HepG2 (cell line): ENCODE measurements around the gene RHBDL1. TPM values are rescaled to one million over a fixed set of nuclear protein-coding genes. Genes with fewer than 3 reads are reported as not detected.

Experiments
- ATAC-seq: fragments of 200-7000 bp; cut with Tn5 transposase; 3 replicates; pipeline ENCODE4 v1.9.1; 2020; ENCODE audit warnings: mild to moderate bottlenecking, moderate library complexity
- BruUV-seq: library from RNA; stranded (reverse); fragments of 400-500 nt; replicated peaks from 2 replicates; lab custom pipeline; 2021; lab: Mats Ljungman, UMichigan
- CTCF ChIA-PET: fragments of 300-600 bp; formaldehyde crosslinking; extraction: SDS; loops from one replicate; lab custom pipeline; 2021; ENCODE audit warnings: low total read pairs, inconsistent platforms, low intra/inter-chr PET ratio; lab: Yijun Ruan, JAX
- POLR2A ChIA-PET: fragments of 350-600 bp; sonication (Branson Sonifier 250); formaldehyde crosslinking; loops from one replicate; lab custom pipeline; 2020; ENCODE audit warnings: antibody characterized with exemption, inconsistent platforms; lab: Yijun Ruan, JAX
- DNase-seq: peaks from one replicate; pipeline ENCODE4 v3.0.0-alpha.2; 2015; ENCODE audit warnings: low spot score
- FAIRE-seq: peaks from 3 replicates; lab custom pipeline; 2011; peaks lifted over from hg19 to GRCh38; lab: Jason Lieb, UNC
- H2AFZ ChIP-seq: one replicate; pipeline ENCODE4 v1.6.1; 2011; ENCODE audit warnings: low read length, inconsistent platforms
- H3K27ac ChIP-seq: fragments of 300-600 bp; 3 replicates; pipeline ENCODE4 v1.8.0; 2011; ENCODE audit warnings: mixed run types, mild to moderate bottlenecking, mixed read lengths, low read length, inconsistent platforms; ENCODE audit not compliant: insufficient read depth; ENCODE audit errors: extremely low read length
- H3K27me3 ChIP-seq, 2 experiments: fragments of 200-600 bp in 1 of 2; 2 replicates in 1 of 2; 3 replicates in 1 of 2; pipeline versions ENCODE4 v1.6.0 to v1.8.0; 2011; ENCODE audit warnings: low read length in 2 of 2, mild to moderate bottlenecking in 2 of 2, moderate library complexity in 2 of 2, inconsistent platforms in 1 of 2; ENCODE audit not compliant: insufficient read depth in 2 of 2, control insufficient read depth in 1 of 2
- H3K36me3 ChIP-seq, 2 experiments: fragments of 200-600 bp in 1 of 2; replicated peaks in 1 of 2; 2 replicates in 1 of 2; 3 replicates in 1 of 2; pipeline versions ENCODE4 v1.5.1 to v1.8.0; 2011; ENCODE audit warnings: low read length in 2 of 2, inconsistent platforms in 1 of 2; ENCODE audit not compliant: insufficient read depth in 2 of 2, control insufficient read depth in 1 of 2
- H3K4me1 ChIP-seq: 2 replicates; pipeline ENCODE4 v1.5.1; 2012; ENCODE audit warnings: low read length, inconsistent platforms; ENCODE audit not compliant: insufficient read depth
- H3K4me2 ChIP-seq: 2 replicates; pipeline ENCODE4 v1.6.0; 2011; ENCODE audit warnings: low read depth, low read length, inconsistent platforms
- H3K4me3 ChIP-seq, 3 experiments: fragments of 200-600 bp in 1 of 3; sonication (generic), shearing (Covaris generic) in 1 of 3; replicated peaks in 1 of 3; 2 replicates each; pipeline ENCODE4 v1.5.1; 2011 to 2016; ENCODE audit warnings: low read length in 3 of 3, inconsistent platforms in 2 of 3, low read depth in 2 of 3, mild to moderate bottlenecking in 2 of 3, control low read depth in 1 of 3, mixed read lengths in 1 of 3; ENCODE audit not compliant: insufficient read depth in 1 of 3
- H3K79me2 ChIP-seq: one replicate; pipeline ENCODE4 v1.6.1; 2011; ENCODE audit warnings: low read length, inconsistent platforms; ENCODE audit not compliant: insufficient read depth
- H3K9ac ChIP-seq: 2 replicates; pipeline ENCODE4 v1.6.0; 2011; ENCODE audit warnings: mild to moderate bottlenecking, low read depth, low read length, inconsistent platforms; ENCODE audit not compliant: insufficient read depth
- H3K9me3 ChIP-seq: 2 replicates; pipeline ENCODE4 v1.5.1; 2012; ENCODE audit warnings: mild to moderate bottlenecking, low read length
- H4K20me1 ChIP-seq: 2 replicates; pipeline ENCODE4 v1.6.0; 2011; ENCODE audit warnings: inconsistent platforms, mild to moderate bottlenecking, low read length, moderate library complexity; ENCODE audit not compliant: insufficient read depth
- GABPA ChIP-seq, 2 experiments: IDR thresholded peaks; 2 replicates each; pipeline ENCODE4 v1.6.1; 2011 to 2016; ENCODE audit warnings: low read depth in 2 of 2, low read length in 1 of 2, missing biosample characterization in 1 of 2, missing genetic modification characterization in 1 of 2
- HNF4G ChIP-seq, 2 experiments: sonication (generic) in 1 of 2; formaldehyde crosslinking in 1 of 2; IDR thresholded peaks; 2 replicates each; pipeline versions ENCODE4 v1.4.0 to v1.6.1; 2011 to 2020; ENCODE audit warnings: borderline replicate concordance in 2 of 2, low read depth in 2 of 2, mild to moderate bottlenecking in 2 of 2, low read length in 1 of 2, missing genetic modification reagents in 1 of 2, moderate library complexity in 1 of 2
- HOXA5 ChIP-seq: sonication (generic); formaldehyde crosslinking; IDR thresholded peaks from 2 replicates; pipeline ENCODE4 v1.4.0; 2020; ENCODE audit warnings: missing genetic modification reagents
- IRF9 ChIP-seq: sonication (generic); formaldehyde crosslinking; IDR thresholded peaks from 2 replicates; pipeline ENCODE4 v1.8.0; 2022; ENCODE audit warnings: missing genetic modification reagents, mild to moderate bottlenecking, borderline replicate concordance
- NR2F6 ChIP-seq, 2 experiments: IDR thresholded peaks; 2 replicates each; pipeline ENCODE4 v1.6.1; 2016; ENCODE audit warnings: antibody characterized with exemption in 1 of 2, mild to moderate bottlenecking in 1 of 2
- PITX1 ChIP-seq: sonication (generic); formaldehyde crosslinking; IDR thresholded peaks from 2 replicates; pipeline ENCODE4 v1.5.1; 2020; ENCODE audit warnings: mild to moderate bottlenecking, missing genetic modification reagents
- RARA ChIP-seq: IDR thresholded peaks from 2 replicates; pipeline ENCODE4 v1.6.1; 2016; ENCODE audit warnings: missing genetic modification reagents, missing compliant biosample characterization
- REPIN1 ChIP-seq: sonication (generic); formaldehyde crosslinking; IDR thresholded peaks from 2 replicates; pipeline ENCODE4 v1.8.0; 2022; ENCODE audit warnings: missing genetic modification reagents, low read depth, mild to moderate bottlenecking, borderline replicate concordance
- RNF2 ChIP-seq: fragments of 450-650 bp; conservative IDR thresholded peaks from 2 replicates; pipeline ENCODE4 v1.6.1; 2016; ENCODE audit warnings: low read depth
- RXRB ChIP-seq: IDR thresholded peaks from 2 replicates; pipeline ENCODE4 v1.6.1; 2016; ENCODE audit warnings: borderline replicate concordance, missing genetic modification reagents, missing compliant biosample characterization
- SALL1 ChIP-seq: sonication (generic); formaldehyde crosslinking; IDR thresholded peaks from 2 replicates; pipeline ENCODE4 v1.8.0; 2022; ENCODE audit warnings: mild to moderate bottlenecking, missing genetic modification reagents
- SRF ChIP-seq: IDR thresholded peaks from 2 replicates; pipeline ENCODE4 v1.6.1; 2011; ENCODE audit warnings: mild to moderate bottlenecking, low read depth, low read length, moderate library complexity
- THAP8 ChIP-seq: sonication (generic); formaldehyde crosslinking; IDR thresholded peaks from 2 replicates; pipeline ENCODE4 v1.5.1; 2020; ENCODE audit warnings: missing genetic modification reagents, mild to moderate bottlenecking, borderline replicate concordance
- U2AF2 ChIP-seq: fragments of 200-400 bp; formaldehyde crosslinking; IDR thresholded peaks from 2 replicates; pipeline ENCODE4 v1.6.1; 2017; ENCODE audit warnings: low read depth, mild to moderate bottlenecking, low read length
- ZBTB3 ChIP-seq: sonication (generic); formaldehyde crosslinking; IDR thresholded peaks from 2 replicates; pipeline ENCODE4 v1.4.0; 2020; ENCODE audit warnings: low read depth, mild to moderate bottlenecking, moderate library complexity, missing genetic modification reagents, borderline replicate concordance
- ZFX ChIP-seq: sonication (generic); formaldehyde crosslinking; IDR thresholded peaks from 2 replicates; pipeline ENCODE4 v1.4.0; 2020; ENCODE audit warnings: mild to moderate bottlenecking, low read depth, missing genetic modification reagents, moderate library complexity
- ZFY ChIP-seq: sonication (generic); formaldehyde crosslinking; IDR thresholded peaks from 2 replicates; pipeline ENCODE4 v1.4.0; 2020; ENCODE audit warnings: missing genetic modification reagents
- ZNF136 ChIP-seq: sonication (generic); formaldehyde crosslinking; IDR thresholded peaks from 2 replicates; pipeline ENCODE4 v1.8.1; 2022; ENCODE audit warnings: low read depth, mild to moderate bottlenecking, moderate library complexity, missing genetic modification reagents
- ZNF772 ChIP-seq: sonication (generic); formaldehyde crosslinking; IDR thresholded peaks from 2 replicates; pipeline ENCODE4 v1.5.0; 2020; ENCODE audit warnings: mild to moderate bottlenecking, missing genetic modification reagents
- ZNF891 ChIP-seq: sonication (generic); formaldehyde crosslinking; IDR thresholded peaks from 2 replicates; pipeline ENCODE4 v1.5.0; 2020; ENCODE audit warnings: mild to moderate bottlenecking, missing genetic modification reagents
- ZSCAN31 ChIP-seq: sonication (generic); formaldehyde crosslinking; IDR thresholded peaks from 2 replicates; pipeline ENCODE4 v1.5.0; 2020; ENCODE audit warnings: low read depth, mild to moderate bottlenecking, missing genetic modification reagents
- WGBS: methylation state at CpG from one replicate; pipeline ENCODE4 v1.1.6; 2017; ENCODE audit warnings: low lambda C conversion rate; 5-methylcytosine and 5-hydroxymethylcytosine counted together
- in situ Hi-C: cut with HindIII; loops from 2 replicates; pipeline ENCODE4 v1.10.0; 2017; ENCODE audit warnings: low pct_unique_long_range_greater_than_20kb; ENCODE audit not compliant: extremely low pct_ligation_motif_present
- intact Hi-C: fragments of 100-400 bp; cut with micrococcal nuclease; formaldehyde crosslinking; loops from one replicate; pipeline ENCODE4 v1.10.0; 2022; ENCODE audit not compliant: unreplicated experiment
- polyA plus RNA-seq, 8 experiments: library from polyadenylated mRNA; depleted of rRNA in 3 of 8; stranded (reverse) in 7 of 8; unstranded in 1 of 8; fragments of >200 nt; fragmentation: Illumina TruSeq in 4 of 8; extraction: Trizol in 4 of 8; gene quantifications; 2 replicates each; pipeline versions ENCODE4 v1.2.1 to v1.2.3, GENCODE V29; 2011 to 2016; ENCODE audit warnings: low read depth in 4 of 8, missing spikeins in 1 of 8, mixed read lengths in 1 of 8; ENCODE audit not compliant: insufficient read depth in 1 of 8
- total RNA-seq, 5 experiments: library from RNA; depleted of rRNA; stranded (reverse); fragments of >200 nt; fragmentation: Illumina TruSeq; extraction: Trizol; gene quantifications; 2 replicates each; pipeline ENCODE4 v1.2.3, GENCODE V29; 2016; ENCODE audit warnings: low read depth in 1 of 5

RHBDL1 gene
- total and polyA plus RNA-seq, 2 of the 13 experiments (the other 11 are each of a cell fraction or from before 2014, with no cell fraction given) = 1.8 to 3.8 TPM

DNA sequence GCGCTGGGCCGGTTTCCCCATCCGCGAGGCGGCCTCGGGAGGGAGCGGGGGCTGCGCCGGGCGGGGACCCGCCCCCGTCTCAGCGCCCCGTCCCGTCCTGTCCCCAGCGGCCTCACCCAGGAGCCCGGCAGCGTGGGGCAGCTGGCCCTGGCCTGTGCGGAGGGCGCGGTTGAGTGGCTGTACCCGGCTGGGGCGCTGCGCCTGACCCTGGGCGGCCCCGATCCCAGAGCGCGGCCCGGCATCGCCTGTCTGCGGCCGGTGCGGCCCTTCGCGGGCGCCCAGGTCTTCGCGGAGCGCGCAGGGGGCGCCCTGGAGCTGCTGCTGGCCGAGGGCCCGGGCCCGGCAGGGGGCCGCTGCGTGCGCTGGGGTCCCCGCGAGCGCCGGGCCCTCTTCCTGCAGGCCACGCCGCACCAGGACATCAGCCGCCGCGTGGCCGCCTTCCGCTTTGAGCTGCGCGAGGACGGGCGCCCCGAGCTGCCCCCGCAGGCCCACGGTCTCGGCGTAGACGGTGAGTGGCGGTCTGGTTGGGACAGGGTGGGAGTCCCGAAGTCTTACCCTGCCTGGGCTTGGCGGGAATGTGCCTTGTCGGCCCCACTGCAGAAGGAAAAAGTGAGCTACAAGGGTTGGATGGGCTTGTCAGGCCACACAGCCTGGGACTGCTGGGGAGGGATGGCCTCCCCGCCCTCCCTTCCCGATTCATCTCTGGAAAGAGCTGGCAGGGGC lies 40.2 kb downstream of the RHBDL1 start (continued):
- TF ChIP-seq ZFX (CRISPR knock-in tag) (peak; percentile 59; the same call in 1 of the 2 replicates), U2AF2 (no peak), ZBTB3 (CRISPR knock-in tag) (no peak), ZNF136 (no peak), RNF2 (peak; percentile 38; the same call in 1 of the 2 replicates), PITX1 (CRISPR knock-in tag) (no peak), GABPA (IDR thresholded peaks at IDR 0.05; ENCODE audit: low read depth, low read length) (no peak), GABPA (CRISPR knock-in tag; IDR thresholded peaks at IDR 0.05; ENCODE audit: low read depth) (no peak)

GRCh38 chr16:716200-716568 lies 40.7 kb downstream of the RHBDL1 start:
- no peaks in the 10 kb centered on the region for H3K36me3 ChIP-seq
- FAIRE-seq = peak; percentile 64
- intact Hi-C loops = no loop called here
- in situ Hi-C loops = no loop called here
- peak; percentile 40 for ATAC-seq
- peak overlapping the region; percentile 45 for H3K27ac ChIP-seq
- WGBS = 7% methylated on average over 3 of the region's 12 CpGs
- ChIA-PET POLR2A (interaction anchor here (1.2 to 2.4 kb wide), 5 partner anchors 9 to 45 kb away, joined by 7 to 14 read pairs (median 9); partner anchors contain the start of genes CCDC78, CIAO3, HAGHL and MSLN), CTCF (no interaction called here)
- H4K20me1 ChIP-seq = peaks cover 5% of the 10 kb centered on the region
- no peaks in the 10 kb centered on the region for H3K9me3 ChIP-seq
- H3K4me1 ChIP-seq = peaks cover 51% of the 10 kb centered on the region
- H3K4me3 ChIP-seq = peak overlapping the region; percentile 37 to 77 (median 56); a peak in 5 of 6 replicates
- peak overlapping the region; percentile 54 for H3K9ac ChIP-seq
- H2AFZ ChIP-seq = no peak overlapping the region
- peak overlapping the region; percentile 92 for H3K4me2 ChIP-seq
- H3K79me2 ChIP-seq = peaks cover 3% of the 10 kb centered on the region
- DNase-seq = peak; percentile 80
- H3K27me3 ChIP-seq = peaks cover 0 to 3% of the 10 kb centered on the region in 2 experiments; a peak in 2 of 5 replicates
- no TSS peak for BruUV-seq
- TF ChIP-seq RARA (CRISPR knock-in tag) = peak; percentile 92
- TF ChIP-seq HNF4G (IDR thresholded peaks at IDR 0.05; ENCODE audit: borderline replicate concordance, low read depth, low read length) = peak; percentile 8; the same call in 1 of the 2 replicates
- TF ChIP-seq HNF4G (CRISPR knock-in tag; IDR thresholded peaks at IDR 0.05; ENCODE audit: borderline replicate concordance, low read depth) = no peak
- no peak for TF ChIP-seq SRF
- TF ChIP-seq RXRB = peak; percentile 46; the same call in 1 of the 2 replicates
- TF ChIP-seq NR2F6 (IDR thresholded peaks at IDR 0.05) = peak; percentile 79
- peak; percentile 71 for TF ChIP-seq NR2F6 (CRISPR knock-in tag; IDR thresholded peaks at IDR 0.05)
- 0 out of 2 replicates have a peak, but pooled peaks have one; percentile 2 for TF ChIP-seq REPIN1 (CRISPR knock-in tag)
- TF ChIP-seq HOXA5 (CRISPR knock-in tag) = no peak
- TF ChIP-seq THAP8 = no peak
- TF ChIP-seq ZNF891 (CRISPR knock-in tag) = 0 out of 2 replicates have a peak, but pooled peaks have one; percentile 2
- 0 out of 2 replicates have a peak, but pooled peaks have one; percentile 7 for TF ChIP-seq ZSCAN31 (CRISPR knock-in tag)
- no peak for TF ChIP-seq IRF9 (CRISPR knock-in tag)
- TF ChIP-seq ZFY = no peak
- TF ChIP-seq SALL1 = peak; percentile 19; the same call in 1 of the 2 replicates
- TF ChIP-seq ZNF772 (CRISPR knock-in tag) = no peak
